ENCODE data around the gene INF2. TPM values are rescaled to one million over a fixed set of nuclear protein-coding genes. Genes with fewer than 3 reads are reported as not detected.
A peak's percentile ranks its signal among the peaks of the same experiment; 100 is the strongest.

INF2 gene
- total and polyA plus RNA-seq, 12 donors = 22.5 to 73.8 (median 28.4) TPM

GRCh38 chr14:104654119-104654518 lies 35.3 kb upstream of the INF2 start:
- ATAC-seq = no peak
- 84 to 90% methylated on average over 6 of the region's 6 CpGs for WGBS, 2 donors
- intact Hi-C loops (cut with DNase I) = loop anchor here in 3 of 10 donors (5.0 kb wide), 2 partner anchors 33 to 53 kb away; partner anchors contain the start of gene INF2 (in 1 of the 3)

GRCh38 chr14:104655128-104655848 lies 34.1 kb upstream of the INF2 start:
- peaks cover 0 to 19% (median 0%) of the 10 kb centered on the region in 11 donors for H3K9me3 ChIP-seq
- peaks cover 0 to 12% (median 0%) of the 10 kb centered on the region in 7 donors for H3K27me3 ChIP-seq
- no peak overlapping the region for H3K4me3 ChIP-seq
- DNase-seq (no peak), ATAC-seq (no peak)
- no peak overlapping the region for H3K27ac ChIP-seq
- WGBS, 2 donors = 87 to 89% methylated on average over 14 of the region's 14 CpGs
- intact Hi-C loops (cut with DNase I) = loop anchor here in 2 of 10 donors (5.0 kb wide), 1 partner anchor 42 kb away; no protein-coding TSS in a partner anchor
- peaks cover 2 to 34% (median 22%) of the 10 kb centered on the region in 9 donors for H3K4me1 ChIP-seq
- H3K36me3 ChIP-seq = no peaks in the 10 kb centered on the region
- TF ChIP-seq CTCF (IDR thresholded peaks at IDR 0.05) = no peak

More at GRCh38 chr14:104654119-104654518, 35.3 kb upstream of the INF2 start:
- Histone ChIP-seq H3K27ac (no peak overlapping the region), H3K36me3 (no peaks in the 10 kb centered on the region), H3K4me3 (no peak overlapping the region), H3K9me3 (peaks cover 0 to 19% (median 0%) of the 10 kb centered on the region in 11 donors), H3K27me3 (peaks cover 0 to under 1% (median 0%) of the 10 kb centered on the region in 7 donors), H3K4me1 (peaks cover 0 to 30% (median 19%) of the 10 kb centered on the region in 9 donors)
- no peak for DNase-seq
- no peak for TF ChIP-seq CTCF (IDR thresholded peaks at IDR 0.05)

GRCh38 chr14:104656014-104656714 lies 33.3 kb upstream of the INF2 start:
- H3K4me1 ChIP-seq = peaks cover 2 to 37% (median 18%) of the 10 kb centered on the region in 9 donors
- 53 to 55% methylated on average over 29 of the region's 29 CpGs for WGBS, 2 donors
- DNase-seq (no peak), ATAC-seq (peak in 6 of 8 donors; percentile 13 to 50 (median 26))
- no peak for TF ChIP-seq CTCF (IDR thresholded peaks at IDR 0.05)
- peaks cover 0 to 19% (median 0%) of the 10 kb centered on the region in 11 donors for H3K9me3 ChIP-seq
- no peak overlapping the region for H3K4me3 ChIP-seq
- peaks cover 0 to 21% (median 0%) of the 10 kb centered on the region in 7 donors for H3K27me3 ChIP-seq
- no peaks in the 10 kb centered on the region for H3K36me3 ChIP-seq
- intact Hi-C loops (cut with DNase I) = loop anchor here in 2 of 10 donors (5.0 kb wide), 1 partner anchor 41 kb away; no protein-coding TSS in a partner anchor
- no peak overlapping the region for H3K27ac ChIP-seq

- H3K9me3 ChIP-seq = peaks cover 0 to 21% (median 0%) of the 10 kb centered on the region in 11 donors
- H3K4me1 ChIP-seq = peaks cover 2 to 37% (median 18%) of the 10 kb centered on the region in 9 donors
- no peak for TF ChIP-seq CTCF (IDR thresholded peaks at IDR 0.05)
- intact Hi-C loops (cut with DNase I) = loop anchor here in 2 of 10 donors (5.0 kb wide), 1 partner anchor 40 kb away; no protein-coding TSS in a partner anchor
- DNase-seq (no peak), ATAC-seq (peak in 1 of 8 donors; percentile 7)
- H3K27me3 ChIP-seq = peaks cover 0 to 23% (median 0%) of the 10 kb centered on the region in 7 donors
- H3K27ac ChIP-seq = no peak overlapping the region
- H3K4me3 ChIP-seq = no peak overlapping the region
- WGBS, 2 donors = 76 to 80% methylated on average over 8 of the region's 8 CpGs
- no peaks in the 10 kb centered on the region for H3K36me3 ChIP-seq
Observed at GRCh38 chr14:104657101-104657524, 32.3 kb upstream of the INF2 start.
